Mammary epithelial cell (primary cell): ENCODE results near the gene YES1.

ENCODE experiments used
- CTCF ChIP-seq, 2 donors: IDR thresholded peaks in 1 of 2; conservative IDR thresholded peaks in 1 of 2; 2 replicates each; pipeline ENCODE4 v1.5.1; 2011 to 2012; ENCODE audit warnings: inconsistent platforms in 2 of 2, low read length in 2 of 2, mild to moderate bottlenecking in 2 of 2, control low read depth in 1 of 2, low read depth in 1 of 2; ENCODE audit not compliant: insufficient read depth in 1 of 2; ENCODE audit errors: extremely low read depth in 1 of 2
- EZH2 ChIP-seq: IDR thresholded peaks from 2 replicates; pipeline ENCODE4 v1.6.1; 2012; ENCODE audit warnings: low read length, inconsistent platforms, borderline replicate concordance

DNA sequence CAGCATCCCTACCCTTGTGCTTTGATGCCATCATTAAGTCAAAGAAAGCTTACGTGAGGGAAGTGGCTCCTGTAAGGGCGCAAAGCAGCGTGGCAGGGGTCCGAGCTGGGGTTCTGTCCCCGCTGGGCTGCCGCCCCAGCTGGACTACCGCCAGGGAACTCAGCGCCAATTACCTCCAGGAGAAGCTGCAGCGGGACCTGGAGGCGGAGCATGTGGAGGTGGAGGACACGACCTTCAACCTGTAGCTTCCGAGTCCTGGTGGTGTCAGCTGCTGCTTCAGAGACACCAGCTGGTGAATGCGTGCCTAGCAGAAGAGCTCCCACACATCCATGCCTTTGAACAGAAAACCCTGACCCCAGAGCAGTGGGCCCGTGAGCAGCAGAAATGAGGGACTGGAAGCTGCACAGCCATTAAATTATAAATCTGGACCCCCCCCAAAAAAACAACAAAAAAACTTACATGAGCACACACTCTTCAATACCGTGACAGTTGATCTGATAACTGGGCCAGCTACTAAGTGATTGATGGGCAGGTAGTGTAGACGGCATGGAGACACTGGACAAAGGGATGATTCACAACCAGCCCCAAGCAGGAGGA, 20.1 kb upstream of the YES1 start:
- peak in 1 of 2 donors; percentile 13 for TF ChIP-seq CTCF (conservative IDR thresholded peaks at IDR 0.05 in 1 of 2, IDR thresholded peaks at IDR 0.05 in 1 of 2; ENCODE audit: extremely low read depth in 1 of 2, insufficient read depth in 1 of 2, low read depth in 1 of 2, low read length in 2 of 2)
- no peak for TF ChIP-seq EZH2
